Stimulated activated CD8-positive, alpha-beta memory T cell treated with anti-CD3 and anti-CD28 coated beads, Interleukin-4, amount 100 ng/mL, for 24 hours (primary cell): ENCODE results near the gene RMP24.
"Not testable (repeated sequence)": the region's sequence is repeated elsewhere in the genome, so short reads cannot be mapped to it uniquely, and the experiment has no call there.

ENCODE experiments used
- DNase-seq: peaks from one replicate; pipeline ENCODE4 v3.0.0-alpha.2; 2020; ENCODE audit warnings: low read depth

The RMP24 gene

DNA sequence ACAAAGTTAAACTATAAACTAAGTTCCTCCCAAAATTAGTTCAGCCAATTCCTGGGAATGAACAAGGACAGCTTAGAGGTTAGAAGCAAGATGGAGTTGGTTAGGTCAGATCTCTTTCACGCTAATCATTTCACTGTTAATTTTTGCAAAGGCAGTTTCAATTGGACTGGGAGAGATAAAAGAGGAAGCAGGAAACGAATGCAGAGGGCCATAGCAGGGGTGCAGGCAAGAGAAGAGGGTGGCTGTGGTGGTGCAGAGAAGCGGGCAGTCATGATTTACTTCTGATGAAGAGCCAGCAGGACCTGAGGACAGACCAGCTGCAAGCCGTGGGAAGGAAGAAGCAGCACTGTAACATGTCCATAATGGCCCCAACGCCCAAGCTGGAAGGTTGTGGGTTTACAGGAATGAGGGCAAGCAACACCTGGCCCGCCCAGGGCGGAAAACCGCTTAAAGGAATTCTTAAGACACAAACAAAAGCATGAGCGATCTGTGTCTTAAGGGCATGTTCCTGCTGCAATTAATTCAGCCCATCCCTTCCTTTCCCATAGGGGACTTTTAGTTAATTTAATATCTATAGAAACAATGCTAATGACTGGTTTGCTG lies 4.1 kb upstream of the RMP24 start:
- no peak for DNase-seq

DNA sequence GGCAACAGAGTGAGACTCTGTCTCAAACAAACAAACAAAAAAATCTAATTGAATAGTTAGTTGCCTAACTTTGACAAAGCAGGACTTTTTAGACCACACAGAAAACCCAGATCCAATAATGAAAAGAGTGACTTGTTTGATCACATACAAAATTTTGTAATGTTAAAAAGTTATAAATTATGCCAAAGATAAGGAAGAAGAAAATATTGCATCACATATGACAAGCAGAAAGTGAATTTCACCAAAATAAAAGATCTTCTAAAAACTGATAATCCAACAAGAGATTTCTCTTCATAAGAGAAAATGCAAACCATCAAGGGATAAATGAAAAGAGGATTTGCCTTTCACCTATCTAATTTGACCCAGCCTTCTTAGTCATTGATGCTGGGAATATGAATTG lies 2.8 kb upstream of the RMP24 start:
- no peak for DNase-seq

GRCh38 chr18:35971661-35972196 lies 750 bp upstream of the RMP24 start:
- no peak for DNase-seq

GRCh38 chr18:35973650-35974049 lies 1.2 kb downstream of the RMP24 start:
- no peak for DNase-seq

- DNase-seq: no peak
Observed at GRCh38 chr18:35974181-35974580, 1.7 kb downstream of the RMP24 start.

DNA sequence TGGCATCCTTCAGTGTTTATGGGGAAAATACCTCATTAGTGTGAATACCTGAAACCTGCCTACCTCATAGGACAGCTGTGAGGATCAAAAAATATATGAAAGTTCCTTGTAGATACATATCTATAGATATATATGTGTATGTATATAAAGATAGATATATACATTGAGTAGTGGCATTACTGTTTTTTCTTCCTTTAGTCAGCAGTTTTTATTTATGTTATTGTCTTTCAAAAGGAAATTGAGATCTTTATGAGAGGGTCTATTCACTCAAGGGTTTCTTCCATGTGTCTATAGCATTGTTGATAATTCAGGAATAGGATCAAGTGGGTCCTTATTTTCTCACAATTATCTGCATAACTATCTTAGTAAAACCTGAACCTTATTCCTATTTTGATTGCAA lies 6.6 kb downstream of the RMP24 start:
- DNase-seq: no peak

- no peak for DNase-seq
Observed at GRCh38 chr18:35982409-35983114, 10.1 kb downstream of the RMP24 start.

DNA sequence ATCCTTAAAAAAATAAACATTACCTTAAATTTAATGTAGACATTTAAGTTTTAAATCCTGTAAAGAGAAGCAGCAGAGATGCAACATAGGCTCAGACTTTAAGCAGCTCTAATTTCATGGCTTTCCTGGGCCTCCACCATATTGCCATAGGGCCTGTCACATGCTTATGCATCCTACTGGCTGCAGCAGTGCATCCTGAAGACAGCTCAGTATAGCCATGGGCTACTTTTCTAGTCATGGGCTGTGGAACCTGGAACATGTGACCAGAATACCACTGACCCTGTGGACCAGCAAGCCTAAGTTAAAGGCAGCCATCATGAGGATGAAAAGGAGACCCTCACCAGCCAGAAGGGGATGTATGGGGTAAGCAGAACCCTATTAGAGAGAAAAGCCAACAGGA lies 10.7 kb downstream of the RMP24 start:
- DNase-seq: no peak

- DNase-seq: no peak
Observed at GRCh38 chr18:35983818-35984217, 11.3 kb downstream of the RMP24 start.

GRCh38 chr18:35991696-35992095 lies 19.2 kb downstream of the RMP24 start:
- DNase-seq: no peak

DNA sequence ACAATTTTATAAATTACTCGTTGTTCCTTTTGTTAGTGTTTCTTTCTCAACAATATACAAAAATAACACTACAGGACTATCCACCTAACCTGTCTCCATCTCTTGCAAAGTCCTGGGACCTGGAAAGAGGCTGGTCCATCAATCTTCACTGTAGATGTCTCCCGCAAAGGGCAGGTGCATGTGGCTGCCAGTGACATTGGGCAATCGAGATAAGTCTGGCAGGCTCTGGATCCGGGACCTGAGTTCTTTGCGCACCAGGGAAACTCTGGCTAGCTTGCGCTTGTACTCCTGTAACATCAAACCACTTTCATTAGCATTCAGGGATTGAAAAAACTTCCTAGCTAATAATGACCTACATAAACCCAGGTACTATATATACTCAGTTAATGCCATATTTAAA lies 20.5 kb downstream of the RMP24 start:
- no peak for DNase-seq

DNA sequence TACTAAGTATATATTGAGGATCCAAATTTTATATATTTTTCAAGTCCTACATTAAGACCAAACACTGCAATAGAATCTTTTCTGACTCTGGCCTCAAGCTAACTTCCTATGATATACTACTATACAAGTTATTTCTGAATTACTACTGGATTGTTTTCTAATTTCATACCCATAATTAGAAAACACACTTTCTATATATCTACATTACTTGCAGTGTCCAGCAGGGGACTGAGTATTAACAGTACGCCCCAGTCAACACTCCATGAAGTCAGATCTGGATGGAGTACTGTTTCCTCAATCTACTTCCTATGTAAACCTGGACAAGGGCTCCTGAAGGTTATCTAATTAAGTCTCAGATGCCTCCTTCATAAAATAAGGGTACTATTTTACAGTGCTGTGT lies 26.5 kb downstream of the RMP24 start:
- DNase-seq: no peak

- no peak for DNase-seq
Observed at GRCh38 chr18:35999925-36000324, 27.4 kb downstream of the RMP24 start.

DNA sequence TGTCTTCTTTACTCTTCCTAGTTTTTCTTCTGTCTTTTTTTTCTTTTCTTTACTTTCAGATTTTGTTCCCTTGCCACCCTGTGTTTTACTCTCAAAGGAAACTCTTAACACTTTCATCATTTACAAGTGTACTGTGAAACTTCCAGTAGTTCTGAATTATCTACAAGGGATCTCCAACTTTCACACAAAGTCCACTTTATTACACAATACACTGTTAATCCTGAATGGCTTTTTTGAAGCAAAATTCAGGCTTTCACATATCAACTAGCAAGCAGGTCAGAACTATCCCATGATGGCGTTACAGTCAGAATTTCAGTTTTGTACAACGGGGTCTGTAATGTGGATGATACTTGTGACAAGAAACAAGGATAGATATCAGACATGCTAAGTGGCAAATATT lies 34.5 kb downstream of the RMP24 start:
- no peak for DNase-seq

- no peak for DNase-seq
Observed at GRCh38 chr18:36009214-36009613, 36.7 kb downstream of the RMP24 start.

- no peak for DNase-seq
Observed at GRCh38 chr18:36012891-36013290, 40.4 kb downstream of the RMP24 start.

DNA sequence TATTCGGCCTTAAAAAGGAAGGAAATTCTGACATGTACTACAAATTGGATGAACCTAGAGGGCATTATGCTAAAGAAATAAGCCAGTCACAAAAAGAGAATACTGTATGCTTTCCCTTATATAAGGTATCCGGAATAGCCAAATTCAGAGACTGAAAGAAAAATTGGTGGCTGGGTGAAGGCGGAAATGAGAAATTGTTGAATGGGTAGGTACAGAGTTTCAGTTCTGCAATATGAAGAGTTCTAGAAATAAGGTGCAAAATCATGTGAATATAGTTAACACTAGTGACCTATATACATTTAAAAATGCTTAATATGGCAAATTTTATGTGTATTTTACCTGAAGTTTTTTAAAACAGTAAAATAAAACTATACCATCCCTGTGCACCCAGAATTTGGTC lies 43.1 kb downstream of the RMP24 start:
- DNase-seq: no peak

GRCh38 chr18:36017232-36017631 lies 44.8 kb downstream of the RMP24 start:
- no peak for DNase-seq

- DNase-seq: no peak
Observed at GRCh38 chr18:36020174-36020711, 47.8 kb downstream of the RMP24 start.

DNA sequence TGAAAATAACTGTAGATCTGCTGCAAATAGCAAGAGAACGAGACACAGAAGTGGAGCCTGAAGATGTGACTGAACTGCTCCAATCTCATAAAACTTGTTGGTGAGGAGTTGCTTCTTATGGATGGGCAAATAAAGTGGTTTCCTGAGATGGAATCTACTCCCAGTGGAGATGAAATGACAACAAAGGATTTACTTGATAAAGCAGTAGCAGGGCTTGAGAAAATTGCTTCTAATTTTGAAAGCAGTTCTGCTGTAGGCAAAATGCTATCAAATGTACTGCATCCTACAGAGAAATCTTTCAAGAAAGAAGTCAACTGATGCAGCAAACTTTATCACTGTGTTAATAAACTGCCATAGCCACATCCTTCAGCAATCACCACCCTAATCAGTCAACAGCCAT lies 50.9 kb downstream of the RMP24 start:
- no peak for DNase-seq

DNA sequence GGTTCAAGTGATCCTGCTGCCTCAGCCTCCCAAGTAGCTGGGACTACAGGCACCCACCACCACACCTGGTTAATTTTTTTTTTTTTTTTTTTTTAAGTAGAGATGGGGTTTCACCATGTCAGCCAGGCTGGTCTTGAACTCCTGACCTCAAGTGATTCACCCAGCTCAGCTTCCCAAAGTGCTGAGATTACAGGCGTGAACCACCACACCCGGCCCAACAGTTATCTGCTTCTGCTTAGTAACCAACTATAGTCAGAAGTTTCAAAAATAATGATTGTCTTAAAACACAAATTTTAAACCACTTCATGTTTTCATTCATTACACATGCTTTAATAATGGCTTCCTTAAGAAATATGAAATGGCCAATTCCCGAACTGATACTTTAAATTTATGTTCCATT lies 51.8 kb downstream of the RMP24 start:
- DNase-seq: not testable (repeated sequence)

DNA sequence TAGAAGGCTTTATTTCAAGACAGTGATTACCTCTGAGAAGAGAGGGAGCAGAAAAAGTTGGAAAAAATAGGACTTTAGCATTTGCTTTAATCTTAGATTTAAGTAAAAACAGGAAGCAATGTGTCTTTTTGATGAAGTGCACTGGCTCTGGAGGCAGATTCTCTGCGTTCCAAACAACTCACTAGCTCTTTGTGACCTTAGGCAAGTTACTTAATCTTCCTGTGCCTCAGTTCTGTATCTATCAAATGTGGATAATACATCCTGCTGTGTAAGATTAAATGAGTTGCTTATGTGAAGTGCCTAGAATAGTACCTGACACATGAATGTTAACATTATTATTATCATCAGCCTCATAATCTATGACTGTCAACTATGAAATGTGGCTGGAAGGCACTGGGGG lies 52.5 kb downstream of the RMP24 start:
- DNase-seq: no peak

- DNase-seq: no peak
Observed at GRCh38 chr18:36028859-36029258, 56.4 kb downstream of the RMP24 start.
